Cerebellar cortex (tissue), 1 donor: Measurements from ENCODE around the gene KPNA6.

Experiments used
- DNase-seq: peaks from one replicate; pipeline ENCODE4 v3.0.0-alpha.2; 2015; ENCODE audit warnings: low spot score

Gene KPNA6

DNA sequence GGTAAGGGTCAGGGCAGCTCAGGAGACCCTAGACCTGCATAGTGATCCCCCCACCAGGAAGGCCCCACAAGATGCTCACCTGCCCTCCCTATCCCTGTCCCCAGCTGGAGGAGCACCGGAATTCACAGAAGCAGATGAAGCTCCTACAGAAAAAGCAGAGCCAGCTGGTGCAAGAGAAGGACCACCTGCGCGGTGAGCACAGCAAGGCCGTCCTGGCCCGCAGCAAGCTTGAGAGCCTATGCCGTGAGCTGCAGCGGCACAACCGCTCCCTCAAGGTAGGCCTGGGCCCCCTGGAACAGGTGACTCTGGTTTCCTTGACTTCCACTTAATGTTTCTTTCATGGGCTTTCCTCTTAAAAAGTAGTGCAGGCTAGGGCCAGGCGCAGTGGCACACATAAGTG lies 80.0 kb downstream of the KPNA6 start:
- DNase-seq = no peak

DNA sequence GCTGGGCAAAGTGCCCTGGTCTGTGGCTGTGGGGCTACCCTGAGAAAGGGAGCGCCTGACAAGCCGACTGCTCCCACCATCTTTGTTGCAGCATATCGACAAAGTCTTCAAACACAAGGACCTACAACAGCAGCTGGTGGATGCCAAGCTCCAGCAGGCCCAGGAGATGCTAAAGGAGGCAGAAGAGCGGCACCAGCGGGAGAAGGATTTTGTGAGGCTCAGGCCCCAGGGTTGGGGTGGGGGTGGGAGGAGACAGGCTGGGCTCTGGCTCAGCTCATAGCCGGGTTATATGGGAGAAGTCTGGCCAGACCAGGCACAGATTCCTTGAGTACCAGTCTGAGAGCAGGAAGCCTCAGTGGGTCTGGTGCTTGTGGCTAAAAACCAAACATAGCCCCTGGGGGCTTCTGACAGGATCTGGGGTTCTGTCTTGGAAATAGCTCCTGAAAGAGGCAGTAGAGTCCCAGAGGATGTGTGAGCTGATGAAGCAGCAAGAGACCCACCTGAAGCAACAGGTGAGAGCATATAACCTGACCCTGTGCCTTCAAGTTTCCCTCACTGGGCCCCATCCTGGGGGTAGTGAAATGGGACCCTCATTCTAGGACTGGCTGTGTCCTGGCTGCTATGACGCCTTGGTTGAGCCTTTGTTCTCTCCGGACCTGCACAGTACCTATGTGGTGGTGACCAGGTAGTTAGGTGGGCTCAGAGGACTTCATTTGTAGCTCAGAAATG lies 84.5 kb downstream of the KPNA6 start:
- DNase-seq = no peak

DNA sequence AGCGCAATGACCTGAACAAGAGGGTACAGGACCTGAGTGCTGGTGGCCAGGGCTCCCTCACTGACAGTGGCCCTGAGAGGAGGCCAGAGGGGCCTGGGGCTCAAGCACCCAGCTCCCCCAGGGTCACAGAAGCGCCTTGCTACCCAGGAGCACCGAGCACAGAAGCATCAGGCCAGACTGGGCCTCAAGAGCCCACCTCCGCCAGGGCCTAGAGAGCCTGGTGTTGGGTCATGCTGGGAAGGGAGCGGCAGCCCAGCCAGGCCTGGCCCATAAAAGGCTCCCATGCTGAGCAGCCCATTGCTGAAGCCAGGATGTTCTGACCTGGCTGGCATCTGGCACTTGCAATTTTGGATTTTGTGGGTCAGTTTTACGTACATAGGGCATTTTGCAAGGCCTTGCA lies 87.1 kb downstream of the KPNA6 start:
- DNase-seq = no peak

DNA sequence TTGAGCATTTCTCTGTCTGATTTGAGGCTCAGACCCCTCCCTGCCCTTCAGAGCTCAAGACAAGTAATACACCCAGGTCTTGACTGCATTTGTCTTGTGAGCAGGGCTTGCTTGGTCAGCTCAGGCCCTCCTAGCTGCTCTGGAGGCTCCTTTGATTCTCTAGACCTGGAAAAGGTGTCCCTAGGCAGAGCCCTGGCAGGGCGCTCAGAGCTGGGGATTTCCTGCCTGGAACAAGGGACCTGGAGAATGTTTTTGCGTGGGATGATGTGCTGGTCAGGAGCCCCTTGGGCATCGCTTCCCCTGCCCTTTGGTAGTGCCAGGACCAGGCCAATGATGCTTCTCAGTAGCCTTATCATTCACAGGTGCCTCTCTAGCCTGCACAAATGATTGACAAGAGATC lies 87.7 kb downstream of the KPNA6 start:
- no peak for DNase-seq

DNA sequence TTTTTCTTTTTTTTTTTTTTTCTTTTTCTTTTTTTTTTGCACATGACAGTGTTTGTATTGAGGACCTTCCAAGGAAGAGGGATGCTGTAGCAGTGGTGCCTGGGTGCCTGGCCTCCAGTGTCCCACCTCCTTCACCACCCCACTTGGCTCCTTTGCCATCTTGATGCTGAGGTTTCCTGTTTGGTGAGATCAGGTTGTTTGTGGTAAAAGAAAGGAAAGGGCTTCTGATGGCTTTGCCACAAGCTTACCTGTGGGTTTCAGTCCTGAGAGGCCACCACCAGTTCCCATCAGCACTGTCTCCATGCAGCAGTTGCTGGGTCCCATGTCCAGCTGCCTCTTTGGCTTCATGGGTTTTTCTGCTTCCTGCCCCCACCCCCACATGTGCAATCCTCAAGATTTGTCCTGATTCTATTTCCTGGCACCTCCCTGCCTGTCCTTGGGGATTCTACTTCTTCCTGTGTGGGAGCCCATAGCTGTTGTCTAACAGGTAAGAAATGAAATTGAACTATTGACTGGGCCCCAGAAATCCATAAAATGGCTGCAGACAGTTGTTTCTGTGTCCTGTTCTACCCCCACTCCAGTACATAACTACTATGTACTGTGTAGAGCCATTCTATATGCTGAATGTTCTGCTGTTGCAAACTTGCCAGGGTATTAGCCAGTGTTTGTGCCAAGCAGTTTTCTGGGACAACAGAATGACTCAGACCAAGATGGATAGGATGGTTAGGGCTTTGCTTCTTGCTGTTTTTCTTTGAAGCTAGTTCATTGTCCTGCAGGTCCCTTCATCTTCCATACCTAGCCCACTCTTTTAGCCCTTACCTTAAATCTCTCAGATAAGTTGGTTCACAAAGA lies 88.3 kb downstream of the KPNA6 start:
- DNase-seq = no peak

DNA sequence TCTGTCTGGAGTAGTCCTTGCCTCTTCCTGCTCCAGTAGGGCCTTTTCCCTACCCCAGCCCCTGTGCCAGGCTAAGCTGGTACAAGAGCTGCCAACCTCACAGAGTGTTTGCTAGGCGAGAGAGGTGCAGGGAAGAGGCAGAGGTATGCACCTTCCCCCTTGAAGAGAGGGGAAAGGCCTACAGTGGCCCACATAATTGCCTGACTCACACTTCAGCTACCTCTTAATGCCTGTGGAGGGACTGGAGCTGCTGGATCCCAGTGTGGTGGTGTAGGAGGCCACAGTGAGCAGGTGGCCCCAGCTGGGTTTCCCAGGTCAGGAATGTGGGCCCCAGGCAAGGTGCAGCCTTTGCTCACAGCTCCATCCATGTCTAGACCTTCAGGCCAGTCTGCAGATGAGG lies 89.2 kb downstream of the KPNA6 start:
- no peak for DNase-seq

DNA sequence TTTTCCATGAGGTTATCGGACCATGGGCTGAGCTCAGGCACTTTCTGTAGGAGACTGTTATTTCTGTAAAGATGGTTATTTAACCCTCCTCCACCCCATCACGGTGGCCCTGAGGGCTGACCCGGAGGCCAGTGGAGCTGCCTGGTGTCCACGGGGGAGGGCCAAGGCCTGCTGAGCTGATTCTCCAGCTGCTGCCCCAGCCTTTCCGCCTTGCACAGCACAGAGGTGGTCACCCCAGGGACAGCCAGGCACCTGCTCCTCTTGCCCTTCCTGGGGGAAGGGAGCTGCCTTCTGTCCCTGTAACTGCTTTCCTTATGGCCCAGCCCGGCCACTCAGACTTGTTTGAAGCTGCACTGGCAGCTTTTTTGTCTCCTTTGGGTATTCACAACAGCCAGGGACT lies 90.0 kb downstream of the KPNA6 start:
- no peak for DNase-seq

GRCh38 chr1:32198237-32199042 lies 90.6 kb downstream of the KPNA6 start:
- no peak for DNase-seq

DNA sequence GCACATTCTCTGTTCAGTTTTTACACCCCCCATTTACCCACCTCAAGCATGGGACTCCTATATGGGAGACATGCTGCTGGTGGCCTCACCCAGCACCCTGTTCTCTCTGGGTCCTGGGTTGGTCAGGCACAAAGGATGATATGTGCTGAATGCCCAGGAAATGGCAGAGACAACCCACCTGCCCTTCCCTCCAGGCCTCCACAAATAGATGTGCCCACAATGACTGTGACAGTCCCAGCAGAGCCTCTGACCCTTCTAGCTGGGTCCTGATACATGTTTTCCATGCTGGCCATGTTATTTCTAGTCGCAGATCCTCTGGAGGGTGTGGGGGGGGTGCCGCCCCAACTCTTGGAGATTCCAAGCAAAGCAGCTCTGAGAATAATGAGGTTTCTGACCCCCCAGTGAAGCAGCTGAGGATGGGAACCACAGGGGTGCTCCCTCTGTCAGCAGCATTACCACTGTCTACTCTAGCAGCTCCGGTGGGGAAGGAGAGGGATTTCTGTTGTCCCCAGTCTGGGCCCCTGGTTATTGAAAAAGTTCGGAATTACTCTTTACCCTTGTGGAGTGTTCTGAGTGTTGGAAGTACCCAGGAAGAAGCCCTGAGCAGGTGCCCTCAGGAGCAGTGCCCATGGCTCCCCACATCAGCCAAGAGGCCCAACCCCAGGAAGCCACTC lies 91.3 kb downstream of the KPNA6 start:
- no peak for DNase-seq

DNA sequence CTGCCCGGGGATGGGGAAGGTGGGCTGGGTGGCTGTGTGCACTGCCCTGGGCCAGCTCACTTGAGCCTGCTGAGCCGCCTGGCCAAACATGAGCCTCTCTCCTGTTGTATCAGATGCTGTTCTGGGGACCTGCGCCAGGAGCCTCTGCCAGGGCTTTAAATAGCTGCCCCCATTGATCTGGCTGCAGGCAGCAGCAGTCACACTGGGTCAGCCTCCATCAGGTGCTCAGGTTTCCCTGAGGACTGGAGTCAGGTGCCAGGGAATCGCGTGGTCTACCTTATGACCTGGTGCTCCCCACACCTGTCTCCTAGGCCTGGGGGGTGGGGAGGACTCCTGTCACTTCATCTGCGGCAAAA lies 91.8 kb downstream of the KPNA6 start:
- peak; percentile 94 for DNase-seq

DNA sequence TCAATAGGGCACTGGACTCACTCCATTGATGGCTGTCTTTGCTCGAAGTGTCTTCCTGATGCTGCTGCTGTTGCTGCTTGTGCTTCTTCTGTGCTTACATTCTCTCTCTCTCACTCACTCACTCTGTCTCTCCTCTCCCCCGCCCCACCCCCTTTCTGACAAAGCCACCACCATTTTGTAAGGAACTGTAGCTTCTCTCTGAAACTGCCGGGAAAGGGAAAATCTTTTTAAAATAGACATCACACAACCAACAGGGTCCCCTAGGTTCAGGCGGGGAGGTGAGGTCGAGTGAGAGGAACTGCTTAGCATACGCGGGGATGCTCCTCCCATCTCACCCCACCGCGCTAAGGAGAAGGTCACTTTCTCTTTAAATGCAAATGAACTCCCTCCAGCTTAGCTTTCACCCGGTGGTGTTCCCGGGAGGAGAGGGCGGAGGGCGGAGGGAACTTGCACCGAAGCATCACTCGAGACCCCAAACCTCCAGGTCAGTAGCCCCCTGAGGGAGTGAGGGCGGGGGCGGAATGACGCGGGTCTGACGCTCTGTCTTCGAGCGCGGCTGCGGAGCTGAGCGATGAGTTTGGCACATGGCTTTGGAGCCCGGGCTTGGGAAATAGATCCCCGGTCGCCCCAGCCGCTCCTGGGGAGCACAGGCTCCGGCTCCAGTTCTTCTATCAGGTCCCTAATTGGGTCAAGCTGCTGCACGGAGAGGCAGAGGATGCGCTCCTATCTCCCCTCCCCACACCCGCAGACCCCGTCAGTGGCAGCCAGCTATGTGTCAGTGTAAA lies 92.6 kb downstream of the KPNA6 start, which contains the start of gene CCDC28B:
CCDC28B (plus strand) TSS at position 370 of the 785 bp plus-strand sequence. CDS start 1,341 bp downstream, outside the sequence.
- DNase-seq = peak; percentile 88

DNA sequence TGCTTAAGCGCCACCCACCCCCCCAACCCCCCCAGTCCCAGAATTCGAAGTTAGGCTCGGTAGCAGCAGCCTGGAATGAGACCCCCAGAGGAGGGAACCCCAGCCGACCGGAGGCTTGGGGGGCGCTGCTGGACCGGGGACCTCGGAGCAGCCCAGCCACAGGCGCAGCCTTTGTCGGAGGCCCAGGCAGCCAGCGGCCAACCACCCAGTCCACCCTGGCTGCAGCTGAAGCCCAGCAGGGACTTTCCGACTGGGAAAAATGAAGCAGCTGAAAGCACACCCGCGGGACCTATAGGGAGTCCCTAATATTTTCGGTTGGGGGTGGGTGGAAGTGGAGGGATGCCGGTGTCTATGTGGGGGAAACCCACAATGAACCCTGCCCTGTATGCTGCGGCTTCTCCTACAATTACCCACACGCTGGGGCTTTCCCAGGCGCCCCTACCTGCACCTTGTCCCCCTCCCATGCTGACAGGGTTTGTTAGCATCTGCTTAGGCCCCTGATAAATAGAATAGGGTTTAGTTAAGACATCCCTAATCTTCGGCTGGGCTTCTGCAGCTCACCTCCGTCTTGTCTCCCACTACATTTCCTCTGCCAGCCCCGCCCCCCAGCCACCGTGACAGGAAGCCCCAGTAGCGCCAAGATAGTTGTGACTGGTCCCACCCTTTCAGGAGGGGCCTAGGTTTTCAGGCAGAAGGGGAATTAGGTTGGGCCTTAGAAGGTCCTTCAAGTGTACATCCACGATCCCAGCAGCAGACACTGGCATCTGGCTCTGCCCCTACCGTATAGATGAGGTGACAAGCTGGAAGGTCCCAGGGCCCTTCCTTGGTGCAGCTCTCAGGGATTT lies 93.4 kb downstream of the KPNA6 start:
- DNase-seq = peak; percentile 76

DNA sequence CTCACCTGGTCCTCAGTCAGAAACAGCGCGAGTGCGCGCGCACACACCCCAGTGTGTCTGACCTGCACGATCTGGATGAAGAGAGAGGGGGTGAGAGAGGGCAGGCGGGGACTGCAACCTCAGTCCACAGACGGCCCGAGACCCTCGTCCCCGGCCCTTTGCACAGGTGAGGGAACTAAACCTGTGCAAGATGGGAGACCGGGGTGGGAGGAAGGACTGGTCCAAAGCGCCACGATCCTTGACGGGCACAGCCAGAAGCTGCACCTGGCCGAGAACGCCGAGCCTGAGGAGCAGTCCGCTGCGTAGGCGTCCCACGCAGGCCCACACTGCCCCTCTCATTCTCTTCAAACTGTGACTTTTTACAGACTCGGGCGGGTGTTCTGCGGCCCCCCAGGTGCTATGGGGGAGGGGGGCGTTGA lies 97.1 kb downstream of the KPNA6 start:
- DNase-seq = no peak

- peak; percentile 87 for DNase-seq
These were observed 97.8 kb downstream of the KPNA6 start, which contains the start of gene IQCC for GRCh38 chr1:32205401-32206370. IQCC (plus strand) TSS chr1:32205671; CDS start chr1:32205682, 11 bp downstream.

DNA sequence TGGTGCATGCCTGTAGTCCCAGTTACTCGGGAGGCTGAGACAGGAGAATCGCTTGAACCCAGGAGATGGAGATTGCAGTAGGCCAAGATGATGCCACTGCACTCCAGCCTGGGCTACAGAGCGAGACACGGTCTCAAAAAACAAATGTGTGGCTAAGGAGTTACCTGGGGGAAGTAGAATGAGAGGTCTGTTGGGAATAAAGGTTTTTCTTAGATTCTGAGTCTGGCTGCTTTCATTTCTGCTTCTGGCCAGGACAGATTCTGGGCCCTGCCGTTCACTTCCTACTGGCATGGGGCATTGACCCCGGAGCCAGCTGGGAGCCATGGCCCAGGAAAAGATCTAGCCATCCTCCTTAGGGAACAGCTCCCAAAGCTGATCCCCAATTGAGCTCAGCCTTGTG lies 100.6 kb downstream of the KPNA6 start:
- no peak for DNase-seq

- peak; percentile 54 for DNase-seq
These were observed 101.1 kb downstream of the KPNA6 start, which contains the start of gene DCDC2B for GRCh38 chr1:32208891-32209328. DCDC2B (plus strand) TSS chr1:32209089; CDS start chr1:32209094, 5 bp downstream.

- peak; percentile 64 for DNase-seq
These were observed 108.0 kb downstream of the KPNA6 start for GRCh38 chr1:32215629-32216480.

DNA sequence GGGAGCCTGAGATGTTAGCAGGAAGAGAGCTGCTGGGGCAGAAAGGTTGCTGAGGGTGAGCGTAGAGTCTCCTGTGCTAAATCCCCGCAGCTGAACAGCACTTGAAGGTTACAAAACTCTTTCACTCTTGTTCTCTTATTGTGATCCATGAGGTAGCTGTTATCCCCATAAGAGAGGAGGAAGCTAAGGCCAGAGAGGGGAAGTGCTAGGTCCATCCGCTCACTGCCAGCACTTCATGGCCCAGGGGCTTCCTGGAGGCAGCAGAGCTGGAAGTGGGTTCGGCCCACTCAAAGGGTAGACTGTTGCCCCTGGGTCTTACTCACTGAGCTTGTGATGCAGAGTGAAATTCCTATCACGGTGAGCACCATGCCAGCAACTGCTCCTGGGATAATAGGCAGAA lies 108.7 kb downstream of the KPNA6 start:
- DNase-seq = no peak
